HEK293 (cell line): ENCODE measurements around the gene NOL4L.
A peak's percentile ranks its signal among the peaks of the same experiment; 100 is the strongest.

Experiments used
- CTCF ChIA-PET: fragments of 350-600 bp; formaldehyde crosslinking; extraction: SDS; loops from one replicate; lab custom pipeline; 2021; ENCODE audit warnings: antibody characterized with exemption; lab: Yijun Ruan, JAX
- POLR2A ChIA-PET: fragments of 300-600 bp; formaldehyde crosslinking; extraction: SDS; loops from one replicate; lab custom pipeline; 2020; ENCODE audit warnings: antibody characterized with exemption, inconsistent platforms; lab: Yijun Ruan, JAX
- H3K27ac ChIP-seq: fragments of 200-500 bp; sonication (Bioruptor generic); 2 replicates; pipeline ENCODE4 v1.5.1; 2014; ENCODE audit warnings: low read depth, low read length, control low read depth, inconsistent platforms; ENCODE audit errors: extremely low read depth
- H3K36me3 ChIP-seq, 2 experiments: fragments of 200-500 bp in 1 of 2; sonication (Bioruptor generic) in 1 of 2; 1 replicate in 1 of 2; 2 replicates in 1 of 2; pipeline ENCODE4 v1.5.1; 2014 to 2017; ENCODE audit warnings: inconsistent platforms in 2 of 2, low read length in 2 of 2; ENCODE audit not compliant: control insufficient read depth in 2 of 2, insufficient read depth in 1 of 2
- H3K4me1 ChIP-seq: fragments of 200-500 bp; sonication (Bioruptor generic); 2 replicates; pipeline ENCODE4 v1.5.1; 2014; ENCODE audit warnings: mild to moderate bottlenecking, low read length, inconsistent platforms; ENCODE audit not compliant: control insufficient read depth, insufficient read depth
- H3K4me3 ChIP-seq: 2 replicates; pipeline ENCODE4 v1.5.1; 2011; ENCODE audit warnings: low read depth, mild to moderate bottlenecking, control low read depth, low read length, moderate library complexity
- H3K9me3 ChIP-seq: fragments of 200-500 bp; sonication (Bioruptor generic); 2 replicates; pipeline ENCODE4 v1.5.1; 2014; ENCODE audit warnings: low read depth, low read length, inconsistent platforms; ENCODE audit not compliant: control insufficient read depth, insufficient read depth
- HIC1 ChIP-seq: fragments of 450-650 bp; formaldehyde crosslinking; IDR thresholded peaks from 2 replicates; pipeline ENCODE4 v1.5.1; 2016; ENCODE audit warnings: missing biosample characterization, missing genetic modification characterization
- PRDM6 ChIP-seq: fragments of 450-650 bp; formaldehyde crosslinking; IDR thresholded peaks from 2 replicates; pipeline ENCODE4 v1.5.1; 2017; ENCODE audit warnings: missing biosample characterization, missing genetic modification characterization
- ZBTB6 ChIP-seq: fragments of 450-650 bp; formaldehyde crosslinking; IDR thresholded peaks from 2 replicates; pipeline ENCODE4 v1.5.1; 2017; ENCODE audit warnings: missing biosample characterization, missing genetic modification characterization
- ZFHX2 ChIP-seq: fragments of 450-650 bp; formaldehyde crosslinking; conservative IDR thresholded peaks from 2 replicates; pipeline ENCODE4 v1.5.1; 2016; ENCODE audit warnings: missing biosample characterization, missing genetic modification characterization
- ZNF112 ChIP-seq: fragments of 450-650 bp; formaldehyde crosslinking; IDR thresholded peaks from 2 replicates; pipeline ENCODE4 v1.5.0; 2017; ENCODE audit warnings: missing biosample characterization, missing genetic modification characterization
- ZNF202 ChIP-seq: fragments of 450-650 bp; formaldehyde crosslinking; IDR thresholded peaks from 2 replicates; pipeline ENCODE4 v1.5.1; 2016; ENCODE audit warnings: missing biosample characterization, missing genetic modification characterization, borderline replicate concordance
- ZNF223 ChIP-seq: fragments of 450-650 bp; formaldehyde crosslinking; IDR thresholded peaks from 2 replicates; pipeline ENCODE4 v1.5.1; 2016; ENCODE audit warnings: missing biosample characterization, missing genetic modification characterization
- ZNF280D ChIP-seq: fragments of 450-650 bp; formaldehyde crosslinking; IDR thresholded peaks from 2 replicates; pipeline ENCODE4 v1.5.1; 2016; ENCODE audit warnings: missing biosample characterization, missing genetic modification characterization
- ZNF366 ChIP-seq: fragments of 450-650 bp; formaldehyde crosslinking; conservative IDR thresholded peaks from 2 replicates; pipeline ENCODE4 v1.5.1; 2016; ENCODE audit warnings: missing biosample characterization, missing genetic modification characterization
- ZNF394 ChIP-seq: fragments of 450-650 bp; formaldehyde crosslinking; IDR thresholded peaks from 2 replicates; pipeline ENCODE4 v1.5.1; 2016; ENCODE audit warnings: missing biosample characterization, missing genetic modification characterization, mild to moderate bottlenecking, moderate library complexity, borderline replicate concordance
- ZNF501 ChIP-seq: fragments of 450-650 bp; formaldehyde crosslinking; IDR thresholded peaks from 2 replicates; pipeline ENCODE4 v1.5.1; 2016; ENCODE audit warnings: missing biosample characterization, missing genetic modification characterization
- ZNF645 ChIP-seq: fragments of 450-650 bp; formaldehyde crosslinking; IDR thresholded peaks from 2 replicates; pipeline ENCODE4; 2016; ENCODE audit warnings: missing biosample characterization, missing genetic modification characterization
- ZNF830 ChIP-seq: fragments of 450-650 bp; IDR thresholded peaks from 2 replicates; pipeline ENCODE4 v1.5.0; 2018; ENCODE audit warnings: missing biosample characterization, missing genetic modification characterization, low read depth, mild to moderate bottlenecking, moderate library complexity

The NOL4L gene

GRCh38 chr20:32526125-32526524 lies 59.0 kb downstream of the NOL4L start (continued):
- TF ChIP-seq ZNF280D (no peak), PRDM6 (no peak), ZNF202 (tag by site-specific recombination) (no peak), ZNF645 (tag by site-specific recombination) (no peak), ZNF366 (tag by site-specific recombination) (no peak), ZBTB6 (tag by site-specific recombination) (no peak), ZNF394 (tag by site-specific recombination) (no peak), ZNF223 (tag by site-specific recombination) (no peak), ZNF830 (tag by site-specific recombination) (no peak), ZNF112 (tag by site-specific recombination) (no peak)

- no peak overlapping the region for H3K27ac ChIP-seq
- TF ChIP-seq ZNF501 (tag by site-specific recombination) (no peak), ZFHX2 (peak; percentile 32), HIC1 (tag by site-specific recombination) (0 out of 2 replicates have a peak, but pooled peaks have one; percentile 22)
- no peak overlapping the region for H3K4me3 ChIP-seq
- no peaks in the 10 kb centered on the region for H3K9me3 ChIP-seq
- POLR2A ChIA-PET, result no interaction called here
- H3K4me1 ChIP-seq, result peaks cover 2% of the 10 kb centered on the region; the same call in 1 of the 2 replicates
- H3K36me3 ChIP-seq, result no peaks in the 10 kb centered on the region
- CTCF ChIA-PET, result interaction anchor here (0.5 to 11.1 kb wide), 4 partner anchors 10 to 239 kb away, joined by 3 to 204 read pairs (median 3); no protein-coding TSS in a partner anchor
These were observed 60.2 kb downstream of the NOL4L start for GRCh38 chr20:32524829-32525501.
